Glutamatergic neuron (in vitro differentiated cells): ENCODE measurements around the gene SHROOM2. TPM values are rescaled to one million over a fixed set of nuclear protein-coding genes. Genes with fewer than 3 reads are reported as not detected.

Experiments
- DNase-seq: peaks from one replicate; pipeline ENCODE4 v3.0.0; 2022
- H3K27ac Mint-ChIP-seq: one replicate; pipeline ENCODE4 v1.8.0; 2020; ENCODE audit warnings: mild to moderate bottlenecking, mixed read lengths, inconsistent platforms; ENCODE audit not compliant: unreplicated experiment
- H3K27me3 Mint-ChIP-seq: one replicate; pipeline ENCODE4 v1.8.0; 2020; ENCODE audit warnings: mild to moderate bottlenecking, moderate library complexity, mixed read lengths, inconsistent platforms; ENCODE audit not compliant: unreplicated experiment
- H3K36me3 Mint-ChIP-seq: one replicate; pipeline ENCODE4 v1.8.0; 2020; ENCODE audit warnings: mild to moderate bottlenecking, mixed read lengths, inconsistent platforms; ENCODE audit not compliant: unreplicated experiment
- H3K4me1 Mint-ChIP-seq: one replicate; pipeline ENCODE4 v1.8.0; 2020; ENCODE audit warnings: mild to moderate bottlenecking, low read depth, mixed read lengths, inconsistent platforms; ENCODE audit not compliant: unreplicated experiment
- H3K4me3 Mint-ChIP-seq: one replicate; pipeline ENCODE4 v1.8.0; 2020; ENCODE audit warnings: mild to moderate bottlenecking, mixed read lengths, inconsistent platforms; ENCODE audit not compliant: unreplicated experiment
- H3K9me3 Mint-ChIP-seq: one replicate; pipeline ENCODE4 v1.8.0; 2020; ENCODE audit warnings: mild to moderate bottlenecking, moderate library complexity, mixed read lengths, inconsistent platforms; ENCODE audit not compliant: unreplicated experiment
- CTCF ChIP-seq: fragments of 200-600 bp; sonication (generic); IDR thresholded peaks from one replicate; pipeline ENCODE4 v1.5.0; 2021; ENCODE audit not compliant: partially characterized antibody, unreplicated experiment
- total RNA-seq: library from RNA; stranded (reverse); fragmentation: NEBNext Ultra II Directional; extraction: Animal tissue kit (Norgen Biotek cat#: 25700); gene quantifications from one replicate; pipeline ENCODE4 v1.2.1, GENCODE V29; 2021; ENCODE audit not compliant: unreplicated experiment

SHROOM2 gene
- total RNA-seq, 1 donor from 2014 or later: 3.1 TPM

DNA sequence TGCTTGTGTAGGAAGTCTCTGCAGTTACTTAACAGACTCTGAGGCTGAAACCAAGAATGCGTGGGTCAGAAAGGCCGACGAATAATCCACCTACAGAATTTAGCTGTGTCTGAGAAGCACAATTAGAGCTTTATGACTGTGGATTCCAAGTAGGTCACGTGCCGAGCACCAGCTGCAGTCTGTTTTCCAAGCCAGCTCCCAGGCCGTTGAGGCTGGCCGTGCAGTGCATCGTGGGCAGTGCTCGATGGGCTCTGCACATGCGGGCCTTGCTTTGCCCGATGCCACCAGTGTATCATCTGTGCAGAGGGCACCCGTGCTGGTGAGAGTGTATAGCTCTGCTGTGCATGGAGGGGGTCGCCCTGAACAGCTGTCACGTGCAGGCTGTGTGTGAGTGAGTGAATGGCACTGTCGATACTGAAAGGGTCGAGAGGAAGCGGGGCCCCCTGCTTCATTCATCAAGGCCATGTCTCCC lies 113.4 kb downstream of the SHROOM2 start:
- Mint-ChIP-seq H3K9me3 (no peaks in the 10 kb centered on the region), H3K4me3 (no peak overlapping the region), H3K36me3 (no peaks in the 10 kb centered on the region), H3K4me1 (peaks cover 11% of the 10 kb centered on the region), H3K27ac (no peak overlapping the region), H3K27me3 (no peaks in the 10 kb centered on the region)
- TF ChIP-seq CTCF: no peak
- DNase-seq: no peak

DNA sequence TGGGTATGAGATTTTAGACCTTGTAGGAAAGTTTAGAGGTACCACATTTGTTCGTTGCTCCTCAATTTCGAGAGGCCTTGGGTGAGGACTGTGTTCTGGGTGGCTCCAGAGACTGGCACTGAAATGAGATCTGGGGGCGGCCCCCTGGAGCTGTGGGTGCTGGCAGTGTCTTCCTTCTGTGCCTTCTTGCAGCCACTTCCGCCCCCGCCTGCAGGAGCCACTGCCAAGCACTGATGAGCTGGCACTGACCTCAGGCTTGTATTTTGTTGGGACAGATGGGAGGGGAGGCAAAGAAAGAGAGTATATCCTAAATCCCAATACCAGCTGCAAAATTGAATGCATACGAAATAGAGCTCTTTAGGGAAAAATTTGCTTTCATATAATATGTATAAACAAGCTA lies 116.4 kb downstream of the SHROOM2 start:
- H3K4me1 Mint-ChIP-seq: peaks cover 11% of the 10 kb centered on the region
- H3K9me3 Mint-ChIP-seq: no peaks in the 10 kb centered on the region
- no peak for DNase-seq
- no peaks in the 10 kb centered on the region for H3K36me3 Mint-ChIP-seq
- peaks cover 1% of the 10 kb centered on the region for H3K27me3 Mint-ChIP-seq
- H3K27ac Mint-ChIP-seq: no peak overlapping the region
- TF ChIP-seq CTCF: no peak
- no peak overlapping the region for H3K4me3 Mint-ChIP-seq

- no peaks in the 10 kb centered on the region for H3K36me3 Mint-ChIP-seq
- TF ChIP-seq CTCF: no peak
- H3K9me3 Mint-ChIP-seq: no peaks in the 10 kb centered on the region
- no peak overlapping the region for H3K4me3 Mint-ChIP-seq
- H3K4me1 Mint-ChIP-seq: peaks cover 11% of the 10 kb centered on the region
- no peak for DNase-seq
- no peak overlapping the region for H3K27ac Mint-ChIP-seq
- H3K27me3 Mint-ChIP-seq: peaks cover 1% of the 10 kb centered on the region
These were observed 116.9 kb downstream of the SHROOM2 start for GRCh38 chrX:9903146-9903545.

GRCh38 chrX:9905288-9905687 lies 119.1 kb downstream of the SHROOM2 start:
- no peaks in the 10 kb centered on the region for H3K9me3 Mint-ChIP-seq
- H3K4me3 Mint-ChIP-seq: no peak overlapping the region
- no peak for TF ChIP-seq CTCF
- peaks cover 1% of the 10 kb centered on the region for H3K27me3 Mint-ChIP-seq
- DNase-seq: no peak
- H3K4me1 Mint-ChIP-seq: peaks cover 2% of the 10 kb centered on the region
- H3K27ac Mint-ChIP-seq: no peak overlapping the region
- H3K36me3 Mint-ChIP-seq: no peaks in the 10 kb centered on the region

- Mint-ChIP-seq H3K4me1 (no peaks in the 10 kb centered on the region), H3K27me3 (peaks cover 1% of the 10 kb centered on the region), H3K4me3 (no peak overlapping the region), H3K27ac (no peak overlapping the region), H3K36me3 (no peaks in the 10 kb centered on the region), H3K9me3 (no peaks in the 10 kb centered on the region)
- no peak for DNase-seq
- TF ChIP-seq CTCF: no peak
These were observed 119.5 kb downstream of the SHROOM2 start for GRCh38 chrX:9905721-9906120.
